Fibroblast of lung (primary cell): ENCODE measurements around the gene TSSK2. TPM values are rescaled to one million over a fixed set of nuclear protein-coding genes. Genes with fewer than 3 reads are reported as not detected.

Experiments used
- DNase-seq, 2 donors: peaks; one replicate each; pipeline versions ENCODE4 v3.0.0 to v3.0.0-alpha.2; 2010; ENCODE audit warnings: low read depth in 2 of 2
- H2AFZ ChIP-seq: 2 replicates; pipeline ENCODE4 v1.5.1; 2012; ENCODE audit warnings: low read length, control low read depth, inconsistent platforms
- H3K27ac ChIP-seq: 2 replicates; pipeline ENCODE4 v1.5.1; 2011; ENCODE audit warnings: low read length, control low read depth; ENCODE audit not compliant: insufficient read depth
- H3K27me3 ChIP-seq: 2 replicates; pipeline ENCODE4 v1.5.1; 2011; ENCODE audit warnings: mild to moderate bottlenecking, low read length; ENCODE audit not compliant: control insufficient read depth, insufficient read depth
- H3K36me3 ChIP-seq: 2 replicates; pipeline ENCODE4 v1.5.1; 2011; ENCODE audit warnings: low read length; ENCODE audit not compliant: control insufficient read depth, insufficient read depth
- H3K4me1 ChIP-seq: 2 replicates; pipeline ENCODE4 v1.5.1; 2011; ENCODE audit warnings: low read length; ENCODE audit not compliant: control insufficient read depth, insufficient read depth; ENCODE audit errors: extremely low read depth
- H3K4me2 ChIP-seq: 2 replicates; pipeline ENCODE4 v1.5.1; 2011; ENCODE audit warnings: low read length, control low read depth; ENCODE audit not compliant: insufficient read depth; ENCODE audit errors: extremely low read depth
- H3K4me3 ChIP-seq, 4 experiments: fragments of 200-600 bp in 1 of 4; sonication (generic) in 1 of 4; replicated peaks in 1 of 4; 2 replicates each; pipeline ENCODE4 v1.5.1; 2011 to 2016; ENCODE audit warnings: low read length in 4 of 4, low read depth in 3 of 4, mild to moderate bottlenecking in 3 of 4, control low read depth in 2 of 4, inconsistent platforms in 1 of 4, mixed read lengths in 1 of 4; ENCODE audit not compliant: insufficient read depth in 1 of 4; ENCODE audit errors: control extremely low read depth in 1 of 4
- H3K79me2 ChIP-seq: 2 replicates; pipeline ENCODE4 v1.5.1; 2012; ENCODE audit warnings: mild to moderate bottlenecking, low read length, inconsistent platforms; ENCODE audit not compliant: control insufficient read depth, insufficient read depth
- H3K9ac ChIP-seq: 2 replicates; pipeline ENCODE4 v1.5.1; 2011; ENCODE audit warnings: mild to moderate bottlenecking, low read length, control low read depth; ENCODE audit not compliant: insufficient read depth
- H3K9me3 ChIP-seq: 2 replicates; pipeline ENCODE4 v1.5.1; 2012; ENCODE audit warnings: low read depth, low read length; ENCODE audit not compliant: control insufficient read depth, insufficient read depth
- H4K20me1 ChIP-seq: 2 replicates; pipeline ENCODE4 v1.5.1; 2011; ENCODE audit warnings: low read length; ENCODE audit not compliant: control insufficient read depth, insufficient read depth; ENCODE audit errors: extremely low read depth
- CTCF ChIP-seq, 2 donors: IDR thresholded peaks in 1 of 2; conservative IDR thresholded peaks in 1 of 2; 1 replicate in 1 of 2; 2 replicates in 1 of 2; pipeline ENCODE4 v1.5.1; 2011 to 2012; ENCODE audit warnings: low read length in 2 of 2, control low read depth in 1 of 2, inconsistent platforms in 1 of 2, low read depth in 1 of 2, mild to moderate bottlenecking in 1 of 2
- EZH2 ChIP-seq: IDR thresholded peaks from 2 replicates; pipeline ENCODE4 v1.5.1; 2012; ENCODE audit warnings: low read length, control low read depth, mild to moderate bottlenecking; ENCODE audit errors: missing control alignments
- polyA plus RNA-seq, 2 donors: library from polyadenylated mRNA; depleted of rRNA in 1 of 2; stranded (reverse) in 1 of 2; unstranded in 1 of 2; fragments of >200 nt; gene quantifications; 2 replicates each; pipeline ENCODE4 v1.2.1, GENCODE V29; 2011 to 2012; ENCODE audit warnings: missing spikeins in 1 of 2
- total RNA-seq: library from RNA; depleted of rRNA; stranded (reverse); fragments of >200 nt; gene quantifications from 2 replicates; pipeline ENCODE4 v1.2.1, GENCODE V29; 2014

The TSSK2 gene
- total and polyA plus RNA-seq, 2 donors (not counting 1 experiment from before 2014, with no cell fraction given) = not detected

GRCh38 chr22:19177164-19178064 lies 46.3 kb downstream of the TSSK2 start:
- Histone ChIP-seq H3K9me3 (no peaks in the 10 kb centered on the region), H3K79me2 (peaks cover 40% of the 10 kb centered on the region), H2AFZ (no peak overlapping the region)

DNA sequence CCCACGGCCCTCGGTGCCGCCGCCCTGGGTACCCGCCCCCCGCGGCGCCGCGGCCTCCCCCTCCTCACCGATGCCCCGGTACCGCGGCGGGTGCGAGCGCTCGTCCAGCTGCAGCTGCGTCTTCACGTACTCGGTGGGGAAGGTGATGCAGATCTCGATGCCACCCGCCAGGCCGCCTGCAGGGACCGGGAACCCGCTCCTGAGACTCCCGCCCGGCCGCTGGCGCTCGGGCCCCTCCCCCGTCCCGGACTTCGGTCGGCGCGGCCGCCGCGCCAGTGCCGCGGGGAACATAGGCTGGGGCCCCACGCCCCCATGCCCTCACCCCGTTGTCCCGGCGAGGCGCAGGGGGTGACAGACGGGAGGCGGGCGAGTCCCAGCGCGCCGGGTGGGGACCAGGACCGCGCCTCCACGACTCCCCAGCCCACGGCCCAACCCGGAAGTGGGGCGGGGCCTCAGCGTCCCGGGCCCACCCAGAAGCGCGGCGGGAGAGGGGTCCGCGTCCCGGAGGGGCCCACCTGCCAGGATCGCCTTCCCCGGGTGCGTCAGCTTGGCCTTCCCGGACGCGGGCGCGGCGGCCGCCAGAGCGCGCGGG lies 47.1 kb downstream of the TSSK2 start:
- TF ChIP-seq CTCF (conservative IDR thresholded peaks at IDR 0.05 in 1 of 2, IDR thresholded peaks at IDR 0.05 in 1 of 2; ENCODE audit: low read depth in 1 of 2, low read length in 2 of 2) = no peak
- no peak for TF ChIP-seq EZH2
- H4K20me1 ChIP-seq = no peaks in the 10 kb centered on the region
- peaks cover 32% of the 10 kb centered on the region for H3K79me2 ChIP-seq
- H2AFZ ChIP-seq = no peak overlapping the region
- H3K36me3 ChIP-seq = peaks cover 11% of the 10 kb centered on the region
- H3K4me3 ChIP-seq = peak overlapping the region; percentile 24 to 83 (median 74)
- peak overlapping the region; percentile 85 for H3K4me2 ChIP-seq
- no peaks in the 10 kb centered on the region for H3K27me3 ChIP-seq
- peak overlapping the region; percentile 82 for H3K27ac ChIP-seq
- peaks cover 23% of the 10 kb centered on the region for H3K4me1 ChIP-seq
- peak; percentile 11 to 15 for DNase-seq
- H3K9ac ChIP-seq = peak overlapping the region; percentile 86
- no peaks in the 10 kb centered on the region for H3K9me3 ChIP-seq

More at GRCh38 chr22:19177164-19178064, 46.3 kb downstream of the TSSK2 start:
- H3K36me3 ChIP-seq = peaks cover 11% of the 10 kb centered on the region
- peak overlapping the region; percentile 86 for H3K9ac ChIP-seq
- peak overlapping the region; percentile 82 for H3K27ac ChIP-seq
- TF ChIP-seq EZH2 (no peak), CTCF (conservative IDR thresholded peaks at IDR 0.05 in 1 of 2, IDR thresholded peaks at IDR 0.05 in 1 of 2; ENCODE audit: low read depth in 1 of 2, low read length in 2 of 2) (no peak)
- peaks cover 29% of the 10 kb centered on the region for H3K4me1 ChIP-seq
- H3K27me3 ChIP-seq = no peaks in the 10 kb centered on the region
- no peak for DNase-seq
- H3K4me2 ChIP-seq = peak overlapping the region; percentile 85
- no peaks in the 10 kb centered on the region for H4K20me1 ChIP-seq
- H3K4me3 ChIP-seq = peak overlapping the region; percentile 50 to 83 (median 74)

- peaks cover 11% of the 10 kb centered on the region for H3K36me3 ChIP-seq
- no peaks in the 10 kb centered on the region for H4K20me1 ChIP-seq
- H3K9ac ChIP-seq = peak within 1 kb of the TSS; percentile 86
- peak within 1 kb of the TSS; percentile 56 for H2AFZ ChIP-seq
- TF ChIP-seq CTCF (conservative IDR thresholded peaks at IDR 0.05 in 1 of 2, IDR thresholded peaks at IDR 0.05 in 1 of 2; ENCODE audit: low read depth in 1 of 2, low read length in 2 of 2) (no peak), EZH2 (no peak)
- H3K27me3 ChIP-seq = no peaks in the 10 kb centered on the region
- peak within 1 kb of the TSS; percentile 50 to 83 (median 74) for H3K4me3 ChIP-seq
- H3K4me2 ChIP-seq = peak within 1 kb of the TSS; percentile 90
- peak within 1 kb of the TSS; percentile 82 for H3K27ac ChIP-seq
- peaks cover 26% of the 10 kb centered on the region for H3K79me2 ChIP-seq
- peaks cover 21% of the 10 kb centered on the region for H3K4me1 ChIP-seq
- peak; percentile 76 to 82 for DNase-seq
- H3K9me3 ChIP-seq = no peaks in the 10 kb centered on the region
Measured at GRCh38 chr22:19178657-19179496, 47.8 kb downstream of the TSSK2 start, which contains the start of gene SLC25A1. Gene SLC25A1 (minus strand): TSS chr22:19178736. CDS start chr22:19178673, 63 bp downstream.
